HFFc6 (cell line): Measurements from ENCODE around the gene HACE1. TPM values are rescaled to one million over a fixed set of nuclear protein-coding genes. Genes with fewer than 3 reads are reported as not detected.
A peak's percentile ranks its signal among the peaks of the same experiment; 100 is the strongest.

Experiments used
- DNase-seq: peaks from one replicate; pipeline ENCODE4 v3.0.0-alpha.2; 2018
- H3K27ac Mint-ChIP-seq: 2 replicates; pipeline ENCODE4 v1.8.0; 2020; ENCODE audit warnings: mild to moderate bottlenecking, mixed read lengths
- H3K27me3 Mint-ChIP-seq: 2 replicates; pipeline ENCODE4 v1.8.0; 2021; ENCODE audit warnings: mild to moderate bottlenecking, moderate library complexity, mixed read lengths; ENCODE audit not compliant: insufficient read depth
- H3K36me3 Mint-ChIP-seq: 2 replicates; pipeline ENCODE4 v1.8.0; 2021; ENCODE audit warnings: low read depth, mixed read lengths
- H3K4me1 Mint-ChIP-seq: 2 replicates; pipeline ENCODE4 v1.8.0; 2020; ENCODE audit warnings: low read depth, mixed read lengths
- H3K4me3 Mint-ChIP-seq: 2 replicates; pipeline ENCODE4 v1.8.0; 2020; ENCODE audit warnings: mild to moderate bottlenecking, moderate library complexity, mixed read lengths
- H3K9me3 Mint-ChIP-seq: 2 replicates; pipeline ENCODE4 v1.8.0; 2020; ENCODE audit warnings: mild to moderate bottlenecking, mixed read lengths
- CTCF ChIP-seq: fragments of 200-600 bp; sonication (generic); IDR thresholded peaks from 2 replicates; pipeline ENCODE4 v1.5.0; 2021; ENCODE audit warnings: antibody characterized with exemption, mild to moderate bottlenecking
- total RNA-seq, 6 experiments: library from RNA; stranded (reverse); fragmentation: NEBNext Ultra II Directional; extraction: Animal tissue kit (Norgen Biotek cat#: 25700); gene quantifications; 2 replicates in 1 of 6; 3 replicates in 5 of 6; pipeline ENCODE4 v1.2.3, GENCODE V29; 2021

HACE1 gene
- total RNA-seq, 6 experiments from 2014 or later: 7.2 to 8.8 (median 8.5) TPM

- H3K4me1 Mint-ChIP-seq: no peaks in the 10 kb centered on the region
- no peak for TF ChIP-seq CTCF
- peaks cover 6% of the 10 kb centered on the region; the same call in 1 of the 2 replicates for H3K36me3 Mint-ChIP-seq
- H3K9me3 Mint-ChIP-seq: no peaks in the 10 kb centered on the region; the same call in 1 of the 2 replicates
- H3K27ac Mint-ChIP-seq: no peak overlapping the region
- H3K27me3 Mint-ChIP-seq: no peaks in the 10 kb centered on the region
- no peak overlapping the region for H3K4me3 Mint-ChIP-seq
- DNase-seq: no peak
Observed at GRCh38 chr6:104796031-104796785, 63.5 kb downstream of the HACE1 start.

- H3K36me3 Mint-ChIP-seq: no peaks in the 10 kb centered on the region
- DNase-seq: no peak
Observed at GRCh38 chr6:104795363-104795762, 64.4 kb downstream of the HACE1 start.

GRCh38 chr6:104789770-104790190, 69.9 kb downstream of the HACE1 start:
- Mint-ChIP-seq H3K4me3 (peak overlapping the region; percentile 51), H3K27ac (peak overlapping the region; percentile 52; the same call in 1 of the 2 replicates)

More at GRCh38 chr6:104795363-104795762, 64.4 kb downstream of the HACE1 start:
- no peak overlapping the region for H3K4me3 Mint-ChIP-seq
- H3K4me1 Mint-ChIP-seq: peaks cover under 1% of the 10 kb centered on the region; the same call in 1 of the 2 replicates
- H3K27ac Mint-ChIP-seq: no peak overlapping the region
- H3K27me3 Mint-ChIP-seq: no peaks in the 10 kb centered on the region
- no peaks in the 10 kb centered on the region for H3K9me3 Mint-ChIP-seq
- TF ChIP-seq CTCF: no peak

GRCh38 chr6:104788400-104788799, 71.3 kb downstream of the HACE1 start:
- H3K36me3 Mint-ChIP-seq: no peaks in the 10 kb centered on the region
- no peak for DNase-seq
- H3K9me3 Mint-ChIP-seq: no peaks in the 10 kb centered on the region
- no peaks in the 10 kb centered on the region for H3K27me3 Mint-ChIP-seq
- H3K4me1 Mint-ChIP-seq: peaks cover 37% of the 10 kb centered on the region
- no peak for TF ChIP-seq CTCF
- H3K4me3 Mint-ChIP-seq: peak overlapping the region; percentile 2; the same call in 1 of the 2 replicates
- H3K27ac Mint-ChIP-seq: peak overlapping the region; percentile 33

More at GRCh38 chr6:104789770-104790190, 69.9 kb downstream of the HACE1 start:
- peak; percentile 45 for DNase-seq
- H3K27me3 Mint-ChIP-seq: no peaks in the 10 kb centered on the region
- no peaks in the 10 kb centered on the region for H3K9me3 Mint-ChIP-seq
- no peaks in the 10 kb centered on the region for H3K36me3 Mint-ChIP-seq
- H3K4me1 Mint-ChIP-seq: peaks cover 29% of the 10 kb centered on the region
- TF ChIP-seq CTCF: peak; percentile 71

GRCh38 chr6:104787305-104787704, 72.4 kb downstream of the HACE1 start:
- no peak for DNase-seq
- no peak for TF ChIP-seq CTCF
- H3K27me3 Mint-ChIP-seq: no peaks in the 10 kb centered on the region
- H3K9me3 Mint-ChIP-seq: no peaks in the 10 kb centered on the region
- H3K36me3 Mint-ChIP-seq: no peaks in the 10 kb centered on the region
- no peak overlapping the region for H3K4me3 Mint-ChIP-seq
- peaks cover 37% of the 10 kb centered on the region for H3K4me1 Mint-ChIP-seq
- no peak overlapping the region for H3K27ac Mint-ChIP-seq
